Endothelial cell of umbilical vein (primary cell): ENCODE results near the gene CENPN. TPM values are rescaled to one million over a fixed set of nuclear protein-coding genes. Genes with fewer than 3 reads are reported as not detected.

Experiments
- BruUV-seq: library from RNA; stranded (reverse); fragments of 400-500 nt; replicated peaks from 2 replicates; lab custom pipeline; 2021; lab: Mats Ljungman, UMichigan
- CTCF ChIA-PET: fragments of 300-600, 350-600 bp; sonication (Branson Sonifier 250); formaldehyde crosslinking; loops from one replicate; lab custom pipeline; 2021; ENCODE audit warnings: antibody characterized with exemption, inconsistent platforms; lab: Charles Lee
- POLR2A ChIA-PET: fragments of 300-600, 350-600 bp; sonication (Branson Sonifier 250); formaldehyde crosslinking; loops from one replicate; lab custom pipeline; 2021; ENCODE audit warnings: antibody characterized with exemption, inconsistent platforms; lab: Charles Lee
- DNase-seq: peaks from one replicate; pipeline ENCODE4 v3.0.0-alpha.2; 2011; ENCODE audit warnings: low read depth, low spot score
- FAIRE-seq: peaks from 2 replicates; lab custom pipeline; 2011; peaks lifted over from hg19 to GRCh38; lab: Jason Lieb, UNC
- H2AFZ ChIP-seq: 2 replicates; pipeline ENCODE4 v1.6.0; 2012; ENCODE audit warnings: low read depth, low read length, control low read depth, inconsistent platforms
- H3K27ac ChIP-seq: 2 replicates; pipeline ENCODE4 v1.5.1; 2011; ENCODE audit warnings: low read depth, mild to moderate bottlenecking, control low read depth, low read length, moderate library complexity; ENCODE audit not compliant: insufficient read depth
- H3K27me3 ChIP-seq, 2 experiments: 2 replicates each; pipeline versions ENCODE4 v1.6.0 to v1.6.1; 2011; ENCODE audit warnings: low read length in 2 of 2, mixed read lengths in 1 of 2; ENCODE audit not compliant: control insufficient read depth in 2 of 2, insufficient read depth in 2 of 2
- H3K36me3 ChIP-seq, 2 experiments: 2 replicates in 1 of 2; 3 replicates in 1 of 2; pipeline ENCODE4 v1.5.1; 2011; ENCODE audit warnings: low read length in 2 of 2, mild to moderate bottlenecking in 1 of 2, moderate library complexity in 1 of 2; ENCODE audit not compliant: control insufficient read depth in 2 of 2, insufficient read depth in 2 of 2; ENCODE audit errors: extremely low read depth in 1 of 2
- H3K4me1 ChIP-seq: 3 replicates; pipeline ENCODE4 v1.5.1; 2011; ENCODE audit warnings: mild to moderate bottlenecking, low read length; ENCODE audit not compliant: control insufficient read depth, insufficient read depth; ENCODE audit errors: extremely low read depth
- H3K4me2 ChIP-seq: 2 replicates; pipeline ENCODE4 v1.6.1; 2011; ENCODE audit warnings: low read length, control low read depth, mixed read lengths; ENCODE audit not compliant: insufficient read depth
- H3K4me3 ChIP-seq, 3 experiments: fragments of 200-600 bp in 1 of 3; sonication (generic), shearing (Covaris generic) in 1 of 3; replicated peaks in 1 of 3; 2 replicates each; pipeline ENCODE4 v1.5.1; 2011 to 2016; ENCODE audit warnings: control low read depth in 3 of 3, low read length in 3 of 3, mild to moderate bottlenecking in 2 of 3, inconsistent platforms in 1 of 3, low read depth in 1 of 3, moderate library complexity in 1 of 3; ENCODE audit not compliant: insufficient read depth in 1 of 3
- H3K79me2 ChIP-seq: 2 replicates; pipeline ENCODE4 v1.6.0; 2012; ENCODE audit warnings: low read length, inconsistent platforms; ENCODE audit not compliant: control insufficient read depth, insufficient read depth
- H3K9ac ChIP-seq: replicated peaks from 2 replicates; pipeline ENCODE3; 2011; ENCODE audit warnings: low read length, control low read depth; ENCODE audit not compliant: insufficient read depth; ENCODE audit errors: extremely low read depth
- H3K9me1 ChIP-seq: replicated peaks from 3 replicates; pipeline ENCODE4 v1.6.0; 2011; ENCODE audit warnings: mild to moderate bottlenecking, low read length; ENCODE audit not compliant: control insufficient read depth, insufficient read depth; ENCODE audit errors: extremely low read depth
- H3K9me3 ChIP-seq: replicated peaks from 2 replicates; pipeline ENCODE4 v1.5.1; 2012; ENCODE audit warnings: low read length, inconsistent platforms; ENCODE audit not compliant: control insufficient read depth, insufficient read depth
- H4K20me1 ChIP-seq: replicated peaks from 2 replicates; pipeline ENCODE3; 2011; ENCODE audit warnings: mild to moderate bottlenecking, low read length; ENCODE audit not compliant: control insufficient read depth, insufficient read depth; ENCODE audit errors: extremely low read depth
- CTCF ChIP-seq, 2 donors: IDR thresholded peaks; 1 replicate in 1 of 2; 2 replicates in 1 of 2; pipeline ENCODE4 v1.5.1; 2011; ENCODE audit warnings: low read length in 2 of 2, mild to moderate bottlenecking in 2 of 2, moderate library complexity in 2 of 2, control low read depth in 1 of 2, inconsistent platforms in 1 of 2, low read depth in 1 of 2; ENCODE audit not compliant: insufficient read depth in 1 of 2; ENCODE audit errors: extremely low read depth in 1 of 2
- EZH2 ChIP-seq: IDR thresholded peaks from 2 replicates; pipeline ENCODE4 v1.6.1; 2012; ENCODE audit warnings: borderline replicate concordance, low read depth, mild to moderate bottlenecking, moderate library complexity, low read length, inconsistent platforms; ENCODE audit not compliant: severe bottlenecking
- FOS ChIP-seq: IDR thresholded peaks from 2 replicates; pipeline ENCODE4 v1.6.1; 2011; ENCODE audit warnings: mild to moderate bottlenecking, low read length, moderate library complexity, borderline replicate concordance; ENCODE audit not compliant: insufficient read depth
- GATA2 ChIP-seq: IDR thresholded peaks from 2 replicates; pipeline ENCODE4 v1.7.0; 2011; ENCODE audit warnings: low read depth, mild to moderate bottlenecking, moderate library complexity, mixed read lengths, low read length; ENCODE audit not compliant: insufficient read length, insufficient read depth
- JUN ChIP-seq: IDR thresholded peaks from 2 replicates; pipeline ENCODE4 v1.6.1; 2011; ENCODE audit warnings: borderline replicate concordance, low read depth; ENCODE audit not compliant: insufficient read length, insufficient read depth
- MAX ChIP-seq: IDR thresholded peaks from 2 replicates; pipeline ENCODE4 v1.6.1; 2011; ENCODE audit not compliant: insufficient read depth, insufficient read length
- MYC ChIP-seq: IDR thresholded peaks from one replicate; pipeline ENCODE4 v1.6.1; 2011; ENCODE audit warnings: mild to moderate bottlenecking, low read depth, low read length
- POLR2A ChIP-seq: IDR thresholded peaks from 2 replicates; pipeline ENCODE4 v1.6.1; 2012; ENCODE audit warnings: low read depth, mild to moderate bottlenecking, control low read depth, low read length
- POLR2AphosphoS5 ChIP-seq: IDR thresholded peaks from 2 replicates; pipeline ENCODE4 v1.6.1; 2012; ENCODE audit warnings: low read depth, mild to moderate bottlenecking, control low read depth, low read length, moderate library complexity; ENCODE audit not compliant: insufficient read depth
- dilution Hi-C: fragments of 300-500 bp; cut with MboI; formaldehyde crosslinking; loops from one replicate; pipeline ENCODE4 v1.15.0; 2019; ENCODE audit warnings: low sequenced_read_pairs; ENCODE audit not compliant: extremely low pct_ligation_motif_present
- intact Hi-C: fragments of 100-400 bp; cut with micrococcal nuclease; formaldehyde crosslinking; loops from one replicate; pipeline ENCODE4 v1.10.0; 2022
- polyA plus RNA-seq, 4 experiments: library from polyadenylated mRNA; depleted of rRNA in 3 of 4; stranded (reverse) in 3 of 4; unstranded in 1 of 4; fragments of >200 nt; gene quantifications; 2 replicates each; pipeline versions ENCODE4 v1.2.1 to v1.2.3, GENCODE V29; 2011 to 2012; ENCODE audit warnings: missing spikeins in 1 of 4
- total RNA-seq: library from RNA; stranded (reverse); gene quantifications from 2 replicates; pipeline ENCODE4 v1.2.3, GENCODE V29; 2021

CENPN gene
- total and polyA plus RNA-seq, 2 donors (not counting 3 experiments of a cell fraction or from before 2014, with no cell fraction given), result 17.6 to 52.4 TPM

GRCh38 chr16:80997964-80998620, 8.9 kb upstream of the CENPN start:
- Histone ChIP-seq H3K79me2 (peaks cover 95% of the 10 kb centered on the region), H3K9me3 (no peaks in the 10 kb centered on the region), H3K4me2 (peak overlapping the region; percentile 76), H3K27ac (no peak overlapping the region), H3K4me1 (peaks cover 31% of the 10 kb centered on the region), H3K9me1 (no peaks in the 10 kb centered on the region), H3K9ac (no peak overlapping the region), H3K27me3 (no peaks in the 10 kb centered on the region), H3K36me3 (no peaks in the 10 kb centered on the region), H2AFZ (no peak overlapping the region), H4K20me1 (no peaks in the 10 kb centered on the region), H3K4me3 (no peak overlapping the region)
- no TSS peak for BruUV-seq
- intact Hi-C loops, result loop anchor here (1.0 kb wide), 1 partner anchor 9 kb away; the partner anchor contains the start of gene CENPN
- ChIA-PET POLR2A (interaction anchor here (0.7 to 2.1 kb wide), 2 partner anchors 9 to 62 kb away, joined by 3 to 7 read pairs; partner anchors contain the start of genes CENPN and CMC2), CTCF (interaction anchor here (0.7 to 2.0 kb wide), 6 partner anchors 9 to 74 kb away, joined by 3 to 13 read pairs (median 7); partner anchors contain the start of genes ATMIN, CENPN and CMC2)
- DNase-seq, result no peak
- dilution Hi-C loops, result no loop called here
- FAIRE-seq, result no peak
- no peak for TF ChIP-seq POLR2AphosphoS5
- TF ChIP-seq JUN, result no peak
- no peak for TF ChIP-seq EZH2
- no peak for TF ChIP-seq MAX
- no peak for TF ChIP-seq POLR2A
- no peak for TF ChIP-seq CTCF (IDR thresholded peaks at IDR 0.05; ENCODE audit: extremely low read depth in 1 of 2, insufficient read depth in 1 of 2, low read depth in 1 of 2, low read length in 2 of 2)
- no peak for TF ChIP-seq GATA2
- no peak for TF ChIP-seq MYC
- no peak for TF ChIP-seq FOS
